Left ventricle myocardium inferior (tissue), 1 donor: ENCODE measurements around the gene CNNM3. TPM values are rescaled to one million over a fixed set of nuclear protein-coding genes. Genes with fewer than 3 reads are reported as not detected.
"Not testable (repeated sequence)": the region's sequence is repeated elsewhere in the genome, so short reads cannot be mapped to it uniquely, and the experiment has no call there.

Source experiments
- DNase-seq: peaks from one replicate; pipeline ENCODE4 v3.0.0-alpha.2; 2020
- H3K27ac ChIP-seq: fragments of 200-600 bp; replicated peaks from 2 replicates; pipeline ENCODE4 v1.8.0; 2021
- H3K27me3 ChIP-seq: fragments of 200-600 bp; 2 replicates; pipeline ENCODE4 v1.8.0; 2021; ENCODE audit warnings: low read depth
- H3K36me3 ChIP-seq: fragments of 200-600 bp; 2 replicates; pipeline ENCODE4 v1.8.0; 2021
- H3K4me1 ChIP-seq: fragments of 200-600 bp; 2 replicates; pipeline ENCODE4 v1.8.0; 2021
- H3K4me3 ChIP-seq: fragments of 200-600 bp; 2 replicates; pipeline ENCODE4 v1.8.0; 2021; ENCODE audit warnings: mild to moderate bottlenecking, moderate library complexity
- H3K9me3 ChIP-seq: fragments of 200-600 bp; replicated peaks from 2 replicates; pipeline ENCODE4 v1.8.0; 2021
- intact Hi-C: fragments of 100-400 bp; cut with micrococcal nuclease; formaldehyde crosslinking; loops from one replicate; pipeline ENCODE4 v1.11.0; 2022
- total RNA-seq: library from RNA; stranded (reverse); fragmentation: NEBNext Ultra II Directional; extraction: Animal tissue kit (Norgen Biotek cat#: 25700); gene quantifications from one replicate; pipeline ENCODE4 v1.2.1, GENCODE V29; 2021
- TF ChIP-seq, protein P1 (sequence below): fragments of 200-600 bp; IDR thresholded peaks from 2 replicates; pipeline ENCODE4 v1.8.0; 2021; ENCODE audit warnings: antibody characterized with exemption, mild to moderate bottlenecking, borderline replicate concordance
- donor health status: DM: no; HTN: yes; CAD: no; lungs with severe emphysema.

CNNM3 gene
- total RNA-seq, 1 donor from 2014 or later = 11.1 TPM

GRCh38 chr2:96800061-96801004, 15.7 kb upstream of the CNNM3 start:
- no peak for DNase-seq
- Histone ChIP-seq H3K9me3 (no peaks in the 10 kb centered on the region), H3K27ac (peak overlapping the region; percentile 59), H3K36me3 (peaks cover 58% of the 10 kb centered on the region), H3K27me3 (no peaks in the 10 kb centered on the region), H3K4me3 (no peak overlapping the region), H3K4me1 (peaks cover 7% of the 10 kb centered on the region)
- TF ChIP-seq, protein P1, sequence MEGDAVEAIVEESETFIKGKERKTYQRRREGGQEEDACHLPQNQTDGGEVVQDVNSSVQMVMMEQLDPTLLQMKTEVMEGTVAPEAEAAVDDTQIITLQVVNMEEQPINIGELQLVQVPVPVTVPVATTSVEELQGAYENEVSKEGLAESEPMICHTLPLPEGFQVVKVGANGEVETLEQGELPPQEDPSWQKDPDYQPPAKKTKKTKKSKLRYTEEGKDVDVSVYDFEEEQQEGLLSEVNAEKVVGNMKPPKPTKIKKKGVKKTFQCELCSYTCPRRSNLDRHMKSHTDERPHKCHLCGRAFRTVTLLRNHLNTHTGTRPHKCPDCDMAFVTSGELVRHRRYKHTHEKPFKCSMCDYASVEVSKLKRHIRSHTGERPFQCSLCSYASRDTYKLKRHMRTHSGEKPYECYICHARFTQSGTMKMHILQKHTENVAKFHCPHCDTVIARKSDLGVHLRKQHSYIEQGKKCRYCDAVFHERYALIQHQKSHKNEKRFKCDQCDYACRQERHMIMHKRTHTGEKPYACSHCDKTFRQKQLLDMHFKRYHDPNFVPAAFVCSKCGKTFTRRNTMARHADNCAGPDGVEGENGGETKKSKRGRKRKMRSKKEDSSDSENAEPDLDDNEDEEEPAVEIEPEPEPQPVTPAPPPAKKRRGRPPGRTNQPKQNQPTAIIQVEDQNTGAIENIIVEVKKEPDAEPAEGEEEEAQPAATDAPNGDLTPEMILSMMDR = no peak
- intact Hi-C loops = no loop called here

- TF ChIP-seq, protein P1 = peak; percentile 84
- Histone ChIP-seq H3K27me3 (no peaks in the 10 kb centered on the region), H3K36me3 (peaks cover 58% of the 10 kb centered on the region), H3K9me3 (no peaks in the 10 kb centered on the region), H3K27ac (peak overlapping the region; percentile 59), H3K4me3 (no peak overlapping the region), H3K4me1 (peaks cover 7% of the 10 kb centered on the region)
- peak; percentile 69 for DNase-seq
- intact Hi-C loops = no loop called here
Observed at GRCh38 chr2:96801005-96801785, 14.9 kb upstream of the CNNM3 start.

DNA sequence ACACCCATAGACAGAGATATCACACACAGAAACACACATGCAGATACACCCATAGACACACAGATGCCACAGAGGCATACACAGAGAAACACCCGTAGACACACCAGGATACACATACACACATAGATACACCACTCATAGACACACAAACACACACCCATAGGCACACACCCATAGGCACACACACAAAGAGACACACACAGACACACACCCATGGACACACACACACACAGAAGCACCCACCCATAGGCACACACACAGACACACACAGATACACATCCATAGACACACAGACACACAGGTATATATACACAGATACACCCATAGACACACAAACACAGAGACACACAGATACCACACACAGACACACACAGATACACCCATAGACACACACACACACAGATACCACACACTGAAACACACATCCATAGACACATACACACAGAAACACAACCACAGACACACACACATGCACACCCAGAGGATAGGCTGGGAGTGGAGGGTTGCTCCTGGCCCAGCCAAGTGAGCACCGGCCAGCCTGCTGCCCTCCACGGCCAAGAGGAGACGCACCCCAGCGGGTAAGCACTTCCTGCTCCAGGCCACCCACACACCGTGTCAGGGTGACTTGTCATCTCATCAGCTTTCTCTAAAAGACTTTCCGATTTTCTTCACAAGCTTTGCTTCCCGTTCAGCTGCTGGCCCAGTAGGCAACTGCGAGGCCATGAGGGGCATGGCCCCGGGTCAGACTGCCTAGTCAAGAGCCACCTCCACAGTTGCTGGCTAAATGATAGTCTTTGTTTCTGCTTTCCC, 14.1 kb upstream of the CNNM3 start:
- Histone ChIP-seq H3K36me3 (peaks cover 55% of the 10 kb centered on the region), H3K9me3 (no peaks in the 10 kb centered on the region), H3K27ac (no peak overlapping the region), H3K4me3 (no peak overlapping the region), H3K4me1 (peaks cover 7% of the 10 kb centered on the region), H3K27me3 (no peaks in the 10 kb centered on the region)
- intact Hi-C loops = no loop called here
- TF ChIP-seq, protein P1 = no peak
- DNase-seq = no peak

GRCh38 chr2:96802721-96803120, 13.3 kb upstream of the CNNM3 start:
- TF ChIP-seq, protein P1 = no peak
- intact Hi-C loops = no loop called here
- Histone ChIP-seq H3K9me3 (no peaks in the 10 kb centered on the region), H3K4me3 (no peak overlapping the region), H3K4me1 (peaks cover 7% of the 10 kb centered on the region), H3K27ac (no peak overlapping the region), H3K36me3 (peaks cover 48% of the 10 kb centered on the region), H3K27me3 (no peaks in the 10 kb centered on the region)
- DNase-seq = no peak

DNA sequence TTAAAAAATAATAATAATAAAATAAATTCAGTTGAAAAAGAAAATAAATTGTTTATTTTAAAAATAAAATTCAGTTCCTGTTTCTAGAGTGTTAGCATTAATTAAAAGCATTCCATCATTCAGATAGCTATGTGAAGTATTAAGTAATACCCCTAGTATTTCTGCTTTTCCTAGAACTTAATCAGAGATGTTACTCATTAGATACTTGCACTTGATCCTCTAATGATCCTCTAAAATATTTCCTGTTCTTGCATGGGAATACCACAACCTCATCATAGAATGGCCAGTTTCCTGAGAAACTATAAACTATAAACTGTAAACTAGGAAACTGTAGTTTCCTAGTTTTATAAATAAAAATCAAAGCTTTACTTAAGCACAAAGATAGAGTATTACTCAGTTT, 11.1 kb upstream of the CNNM3 start:
- intact Hi-C loops = no loop called here
- H3K27ac ChIP-seq = no peak overlapping the region
- H3K4me1 ChIP-seq = peaks cover 28% of the 10 kb centered on the region
- DNase-seq = no peak
- TF ChIP-seq, protein P1 = no peak
- peaks cover 37% of the 10 kb centered on the region for H3K36me3 ChIP-seq
- no peaks in the 10 kb centered on the region for H3K9me3 ChIP-seq
- H3K4me3 ChIP-seq = no peak overlapping the region
- H3K27me3 ChIP-seq = no peaks in the 10 kb centered on the region

DNA sequence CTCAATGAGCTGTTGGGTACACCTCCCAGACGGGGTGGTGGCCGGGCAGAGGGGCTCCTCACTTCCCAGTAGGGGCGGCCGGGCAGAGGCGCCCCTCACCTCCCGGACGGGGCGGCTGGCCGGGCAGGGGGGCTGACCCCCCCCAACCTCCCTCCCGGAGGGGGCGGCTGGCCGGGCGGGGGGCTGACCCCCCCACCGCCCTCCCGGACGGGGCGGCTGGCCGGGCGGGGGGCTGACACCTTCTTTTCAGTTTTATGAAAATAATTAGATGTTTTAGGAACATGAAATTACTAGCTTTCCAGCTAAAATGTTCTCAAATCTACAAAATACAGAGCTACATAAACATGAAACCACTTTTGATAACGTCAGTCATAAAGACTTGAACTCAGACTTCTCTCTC, 10.1 kb upstream of the CNNM3 start:
- H3K9me3 ChIP-seq, H3K27ac ChIP-seq, intact Hi-C loops, H3K27me3 ChIP-seq, DNase-seq, H3K4me3 ChIP-seq: not testable (repeated sequence)
- H3K36me3 ChIP-seq = peaks cover 32% of the 10 kb centered on the region
- H3K4me1 ChIP-seq = peaks cover 32% of the 10 kb centered on the region
